Glutamatergic neuron (in vitro differentiated cells): ENCODE data around the gene CDK5R1. TPM values are rescaled to one million over a fixed set of nuclear protein-coding genes. Genes with fewer than 3 reads are reported as not detected.

Experiments
- DNase-seq: peaks from one replicate; pipeline ENCODE4 v3.0.0; 2022
- H3K27ac Mint-ChIP-seq: one replicate; pipeline ENCODE4 v1.8.0; 2020; ENCODE audit warnings: mild to moderate bottlenecking, mixed read lengths, inconsistent platforms; ENCODE audit not compliant: unreplicated experiment
- H3K27me3 Mint-ChIP-seq: one replicate; pipeline ENCODE4 v1.8.0; 2020; ENCODE audit warnings: mild to moderate bottlenecking, moderate library complexity, mixed read lengths, inconsistent platforms; ENCODE audit not compliant: unreplicated experiment
- H3K36me3 Mint-ChIP-seq: one replicate; pipeline ENCODE4 v1.8.0; 2020; ENCODE audit warnings: mild to moderate bottlenecking, mixed read lengths, inconsistent platforms; ENCODE audit not compliant: unreplicated experiment
- H3K4me1 Mint-ChIP-seq: one replicate; pipeline ENCODE4 v1.8.0; 2020; ENCODE audit warnings: mild to moderate bottlenecking, low read depth, mixed read lengths, inconsistent platforms; ENCODE audit not compliant: unreplicated experiment
- H3K4me3 Mint-ChIP-seq: one replicate; pipeline ENCODE4 v1.8.0; 2020; ENCODE audit warnings: mild to moderate bottlenecking, mixed read lengths, inconsistent platforms; ENCODE audit not compliant: unreplicated experiment
- H3K9me3 Mint-ChIP-seq: one replicate; pipeline ENCODE4 v1.8.0; 2020; ENCODE audit warnings: mild to moderate bottlenecking, moderate library complexity, mixed read lengths, inconsistent platforms; ENCODE audit not compliant: unreplicated experiment
- CTCF ChIP-seq: fragments of 200-600 bp; sonication (generic); IDR thresholded peaks from one replicate; pipeline ENCODE4 v1.5.0; 2021; ENCODE audit not compliant: partially characterized antibody, unreplicated experiment
- total RNA-seq: library from RNA; stranded (reverse); fragmentation: NEBNext Ultra II Directional; extraction: Animal tissue kit (Norgen Biotek cat#: 25700); gene quantifications from one replicate; pipeline ENCODE4 v1.2.1, GENCODE V29; 2021; ENCODE audit not compliant: unreplicated experiment

CDK5R1 gene
- total RNA-seq, 1 donor from 2014 or later, result 73.9 TPM

- H3K36me3 Mint-ChIP-seq, result no peaks in the 10 kb centered on the region
- peaks cover 2% of the 10 kb centered on the region for H3K27me3 Mint-ChIP-seq
- no peak overlapping the region for H3K4me3 Mint-ChIP-seq
- TF ChIP-seq CTCF, result no peak
- H3K27ac Mint-ChIP-seq, result no peak overlapping the region
- H3K9me3 Mint-ChIP-seq, result peaks cover 3% of the 10 kb centered on the region
- H3K4me1 Mint-ChIP-seq, result peaks cover 9% of the 10 kb centered on the region
- no peak for DNase-seq
These were observed 7.6 kb upstream of the CDK5R1 start for GRCh38 chr17:32479074-32479617.

GRCh38 chr17:32481193-32481592 is 5.6 kb upstream of the CDK5R1 start:
- H3K27ac Mint-ChIP-seq, result no peak overlapping the region
- no peak overlapping the region for H3K4me3 Mint-ChIP-seq

GRCh38 chr17:32482568-32483320 is 4.0 kb upstream of the CDK5R1 start:
- Mint-ChIP-seq H3K9me3 (peaks cover 13% of the 10 kb centered on the region), H3K4me1 (peaks cover 13% of the 10 kb centered on the region), H3K36me3 (no peaks in the 10 kb centered on the region), H3K4me3 (no peak overlapping the region), H3K27me3 (peaks cover 8% of the 10 kb centered on the region), H3K27ac (peak overlapping the region; percentile 14)
- TF ChIP-seq CTCF, result no peak
- no peak for DNase-seq

More at GRCh38 chr17:32481193-32481592, 5.6 kb upstream of the CDK5R1 start:
- H3K4me1 Mint-ChIP-seq, result peaks cover 11% of the 10 kb centered on the region
- H3K36me3 Mint-ChIP-seq, result no peaks in the 10 kb centered on the region
- H3K27me3 Mint-ChIP-seq, result peaks cover 6% of the 10 kb centered on the region
- peaks cover 10% of the 10 kb centered on the region for H3K9me3 Mint-ChIP-seq
- no peak for TF ChIP-seq CTCF
- DNase-seq, result no peak

- peak; percentile 75 for DNase-seq
- Mint-ChIP-seq H3K4me3 (peak overlapping the region; percentile 6), H3K36me3 (peaks cover 3% of the 10 kb centered on the region), H3K4me1 (peaks cover 17% of the 10 kb centered on the region), H3K27me3 (peaks cover 12% of the 10 kb centered on the region), H3K9me3 (peaks cover 19% of the 10 kb centered on the region), H3K27ac (peak overlapping the region; percentile 91)
- peak; percentile 31 for TF ChIP-seq CTCF
These were observed 3.3 kb upstream of the CDK5R1 start for GRCh38 chr17:32483451-32484019.

- TF ChIP-seq CTCF, result no peak
- DNase-seq, result no peak
- Mint-ChIP-seq H3K4me1 (peaks cover 20% of the 10 kb centered on the region), H3K27me3 (peaks cover 12% of the 10 kb centered on the region), H3K9me3 (peaks cover 21% of the 10 kb centered on the region), H3K27ac (peak overlapping the region; percentile 91), H3K36me3 (peaks cover 3% of the 10 kb centered on the region), H3K4me3 (peak overlapping the region; percentile 6)
These were observed 2.7 kb upstream of the CDK5R1 start for GRCh38 chr17:32484041-32484461.
